Fibroblast of lung (primary cell): ENCODE data around the gene SUV39H2. TPM values are rescaled to one million over a fixed set of nuclear protein-coding genes. Genes with fewer than 3 reads are reported as not detected.

Experiments used
- DNase-seq, 2 donors: peaks; one replicate each; pipeline versions ENCODE4 v3.0.0 to v3.0.0-alpha.2; 2010; ENCODE audit warnings: low read depth in 2 of 2
- H2AFZ ChIP-seq: 2 replicates; pipeline ENCODE4 v1.5.1; 2012; ENCODE audit warnings: low read length, control low read depth, inconsistent platforms
- H3K27ac ChIP-seq: 2 replicates; pipeline ENCODE4 v1.5.1; 2011; ENCODE audit warnings: low read length, control low read depth; ENCODE audit not compliant: insufficient read depth
- H3K27me3 ChIP-seq: 2 replicates; pipeline ENCODE4 v1.5.1; 2011; ENCODE audit warnings: mild to moderate bottlenecking, low read length; ENCODE audit not compliant: control insufficient read depth, insufficient read depth
- H3K36me3 ChIP-seq: 2 replicates; pipeline ENCODE4 v1.5.1; 2011; ENCODE audit warnings: low read length; ENCODE audit not compliant: control insufficient read depth, insufficient read depth
- H3K4me1 ChIP-seq: 2 replicates; pipeline ENCODE4 v1.5.1; 2011; ENCODE audit warnings: low read length; ENCODE audit not compliant: control insufficient read depth, insufficient read depth; ENCODE audit errors: extremely low read depth
- H3K4me2 ChIP-seq: 2 replicates; pipeline ENCODE4 v1.5.1; 2011; ENCODE audit warnings: low read length, control low read depth; ENCODE audit not compliant: insufficient read depth; ENCODE audit errors: extremely low read depth
- H3K4me3 ChIP-seq, 4 experiments: fragments of 200-600 bp in 1 of 4; sonication (generic) in 1 of 4; replicated peaks in 1 of 4; 2 replicates each; pipeline ENCODE4 v1.5.1; 2011 to 2016; ENCODE audit warnings: low read length in 4 of 4, low read depth in 3 of 4, mild to moderate bottlenecking in 3 of 4, control low read depth in 2 of 4, inconsistent platforms in 1 of 4, mixed read lengths in 1 of 4; ENCODE audit not compliant: insufficient read depth in 1 of 4; ENCODE audit errors: control extremely low read depth in 1 of 4
- H3K79me2 ChIP-seq: 2 replicates; pipeline ENCODE4 v1.5.1; 2012; ENCODE audit warnings: mild to moderate bottlenecking, low read length, inconsistent platforms; ENCODE audit not compliant: control insufficient read depth, insufficient read depth
- H3K9ac ChIP-seq: 2 replicates; pipeline ENCODE4 v1.5.1; 2011; ENCODE audit warnings: mild to moderate bottlenecking, low read length, control low read depth; ENCODE audit not compliant: insufficient read depth
- H3K9me3 ChIP-seq: 2 replicates; pipeline ENCODE4 v1.5.1; 2012; ENCODE audit warnings: low read depth, low read length; ENCODE audit not compliant: control insufficient read depth, insufficient read depth
- H4K20me1 ChIP-seq: 2 replicates; pipeline ENCODE4 v1.5.1; 2011; ENCODE audit warnings: low read length; ENCODE audit not compliant: control insufficient read depth, insufficient read depth; ENCODE audit errors: extremely low read depth
- CTCF ChIP-seq, 2 donors: IDR thresholded peaks in 1 of 2; conservative IDR thresholded peaks in 1 of 2; 1 replicate in 1 of 2; 2 replicates in 1 of 2; pipeline ENCODE4 v1.5.1; 2011 to 2012; ENCODE audit warnings: low read length in 2 of 2, control low read depth in 1 of 2, inconsistent platforms in 1 of 2, low read depth in 1 of 2, mild to moderate bottlenecking in 1 of 2
- EZH2 ChIP-seq: IDR thresholded peaks from 2 replicates; pipeline ENCODE4 v1.5.1; 2012; ENCODE audit warnings: low read length, control low read depth, mild to moderate bottlenecking; ENCODE audit errors: missing control alignments
- polyA plus RNA-seq, 2 donors: library from polyadenylated mRNA; depleted of rRNA in 1 of 2; stranded (reverse) in 1 of 2; unstranded in 1 of 2; fragments of >200 nt; gene quantifications; 2 replicates each; pipeline ENCODE4 v1.2.1, GENCODE V29; 2011 to 2012; ENCODE audit warnings: missing spikeins in 1 of 2
- total RNA-seq: library from RNA; depleted of rRNA; stranded (reverse); fragments of >200 nt; gene quantifications from 2 replicates; pipeline ENCODE4 v1.2.1, GENCODE V29; 2014

SUV39H2 gene
- total and polyA plus RNA-seq, 2 donors (not counting 1 experiment from before 2014, with no cell fraction given), result 8.1 to 9.9 TPM

- H3K9me3 ChIP-seq, result no peaks in the 10 kb centered on the region
- no peaks in the 10 kb centered on the region for H4K20me1 ChIP-seq
- peaks cover 7% of the 10 kb centered on the region for H3K4me1 ChIP-seq
- DNase-seq, result peak; percentile 34 to 82
- H3K27ac ChIP-seq, result no peak overlapping the region
- no peak for TF ChIP-seq EZH2
- no peak for TF ChIP-seq CTCF (conservative IDR thresholded peaks at IDR 0.05 in 1 of 2, IDR thresholded peaks at IDR 0.05 in 1 of 2; ENCODE audit: low read depth in 1 of 2, low read length in 2 of 2)
- no peak overlapping the region for H3K4me3 ChIP-seq
- no peak overlapping the region for H2AFZ ChIP-seq
- H3K4me2 ChIP-seq, result peak overlapping the region; percentile 51
- no peak overlapping the region for H3K9ac ChIP-seq
- H3K36me3 ChIP-seq, result no peaks in the 10 kb centered on the region
- H3K79me2 ChIP-seq, result peaks cover 20% of the 10 kb centered on the region
- no peaks in the 10 kb centered on the region for H3K27me3 ChIP-seq
Measured at GRCh38 chr10:14873090-14873760, 5.4 kb upstream of the SUV39H2 start.

- Histone ChIP-seq H3K4me3 (no peak overlapping the region), H3K4me2 (no peak overlapping the region), H3K9me3 (no peaks in the 10 kb centered on the region), H3K9ac (no peak overlapping the region), H3K27ac (no peak overlapping the region), H3K4me1 (peaks cover 7% of the 10 kb centered on the region), H3K79me2 (peaks cover 36% of the 10 kb centered on the region), H2AFZ (no peak overlapping the region), H3K36me3 (no peaks in the 10 kb centered on the region), H3K27me3 (no peaks in the 10 kb centered on the region), H4K20me1 (no peaks in the 10 kb centered on the region)
- no peak for DNase-seq
- TF ChIP-seq CTCF (conservative IDR thresholded peaks at IDR 0.05 in 1 of 2, IDR thresholded peaks at IDR 0.05 in 1 of 2; ENCODE audit: low read depth in 1 of 2, low read length in 2 of 2) (no peak), EZH2 (no peak)
Measured at GRCh38 chr10:14875941-14876340, 2.7 kb upstream of the SUV39H2 start.

- H3K27ac ChIP-seq, result peak overlapping the region; percentile 37
- H3K9me3 ChIP-seq, result no peaks in the 10 kb centered on the region
- peak overlapping the region; percentile 84 to 95 (median 90) for H3K4me3 ChIP-seq
- H3K36me3 ChIP-seq, result no peaks in the 10 kb centered on the region
- peaks cover 43% of the 10 kb centered on the region for H3K79me2 ChIP-seq
- TF ChIP-seq EZH2, result no peak
- no peak for TF ChIP-seq CTCF (conservative IDR thresholded peaks at IDR 0.05 in 1 of 2, IDR thresholded peaks at IDR 0.05 in 1 of 2; ENCODE audit: low read depth in 1 of 2, low read length in 2 of 2)
- H2AFZ ChIP-seq, result no peak overlapping the region
- H3K4me2 ChIP-seq, result peak overlapping the region; percentile 53
- DNase-seq, result no peak
- H4K20me1 ChIP-seq, result no peaks in the 10 kb centered on the region
- no peak overlapping the region for H3K9ac ChIP-seq
- H3K4me1 ChIP-seq, result peaks cover 7% of the 10 kb centered on the region
- no peaks in the 10 kb centered on the region for H3K27me3 ChIP-seq
Measured at GRCh38 chr10:14876764-14877163, 1.9 kb upstream of the SUV39H2 start.
